ENCODE results near the gene FAM53B.

The FAM53B gene

GRCh38 chr10:124665558-124665957, 78.6 kb downstream of the FAM53B start:
- no peak overlapping the region for H3K4me3 ChIP-seq (ENCODE audit: low read depth in 1 of 2, low read length in 2 of 2)
- H3K36me3 ChIP-seq (ENCODE audit: control insufficient read depth in 1 of 2, insufficient read depth in 2 of 2, low read length in 2 of 2): peaks cover 28 to 53% of the 10 kb centered on the region in 2 donors
- no peak overlapping the region for H3K27ac ChIP-seq (ENCODE audit: low read depth, low read length)
- no peaks in the 10 kb centered on the region for H3K27me3 ChIP-seq (ENCODE audit: control insufficient read depth in 1 of 2, insufficient read depth in 2 of 2, low read length in 2 of 2)
- H3K9me3 ChIP-seq (ENCODE audit: control insufficient read depth in 1 of 2, low read length in 2 of 2): no peaks in the 10 kb centered on the region
- no peak overlapping the region for H3K9ac ChIP-seq (ENCODE audit: low read depth in 1 of 2, low read length in 2 of 2)
- peaks cover 23 to 34% of the 10 kb centered on the region in 2 donors for H3K4me1 ChIP-seq (ENCODE audit: control insufficient read depth in 1 of 2, insufficient read depth in 2 of 2, low read length in 2 of 2)

- H3K9me3 ChIP-seq (ENCODE audit: control insufficient read depth in 1 of 2, low read length in 2 of 2): no peaks in the 10 kb centered on the region
- H3K36me3 ChIP-seq (ENCODE audit: control insufficient read depth in 1 of 2, insufficient read depth in 2 of 2, low read length in 2 of 2): peaks cover 28 to 52% of the 10 kb centered on the region in 2 donors
- peaks cover 21 to 33% of the 10 kb centered on the region in 2 donors for H3K4me1 ChIP-seq (ENCODE audit: control insufficient read depth in 1 of 2, insufficient read depth in 2 of 2, low read length in 2 of 2)
- no peak overlapping the region for H3K4me3 ChIP-seq (ENCODE audit: low read depth in 1 of 2, low read length in 2 of 2)
- no peaks in the 10 kb centered on the region for H3K27me3 ChIP-seq (ENCODE audit: control insufficient read depth in 1 of 2, insufficient read depth in 2 of 2, low read length in 2 of 2)
- no peak overlapping the region for H3K27ac ChIP-seq (ENCODE audit: low read depth, low read length)
- no peak overlapping the region for H3K9ac ChIP-seq (ENCODE audit: low read depth in 1 of 2, low read length in 2 of 2)
Observed at GRCh38 chr10:124665091-124665490, 79.1 kb downstream of the FAM53B start.

DNA sequence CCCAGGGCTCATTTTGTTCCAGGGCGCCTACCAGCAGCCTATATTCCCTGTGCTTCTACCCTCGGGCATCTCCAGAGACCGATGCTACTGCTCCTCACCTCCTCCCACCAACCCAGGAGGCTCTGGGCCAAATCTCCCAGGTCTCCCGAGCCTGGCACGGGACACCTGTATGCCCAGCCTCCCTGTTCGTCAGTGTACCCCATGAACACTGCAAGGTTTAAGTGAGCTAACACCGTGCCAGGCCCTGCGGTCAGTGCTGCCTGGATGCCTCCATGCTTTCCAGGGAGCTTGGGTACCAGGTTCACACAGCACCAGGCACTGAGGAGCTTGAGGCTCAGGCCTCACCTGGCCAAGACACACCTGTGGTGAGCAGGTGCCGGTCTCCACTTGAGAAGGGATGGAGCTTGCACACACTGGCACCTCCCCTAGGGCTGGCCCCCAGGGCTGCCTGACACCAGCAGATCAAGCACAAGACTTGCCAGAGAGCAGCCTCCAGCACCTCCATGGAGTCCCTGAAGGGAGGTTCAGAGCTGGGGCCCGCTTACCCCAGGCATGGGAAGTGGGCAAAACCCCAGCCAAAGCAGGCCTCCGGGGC, 80.3 kb downstream of the FAM53B start:
- Histone ChIP-seq H3K4me1 (ENCODE audit: control insufficient read depth in 1 of 2, insufficient read depth in 2 of 2, low read length in 2 of 2) (peaks cover 21 to 33% of the 10 kb centered on the region in 2 donors), H3K9me3 (ENCODE audit: control insufficient read depth in 1 of 2, low read length in 2 of 2) (no peaks in the 10 kb centered on the region), H3K27ac (ENCODE audit: low read depth, low read length) (no peak overlapping the region), H3K4me3 (ENCODE audit: low read depth in 1 of 2, low read length in 2 of 2) (no peak overlapping the region), H3K9ac (ENCODE audit: low read depth in 1 of 2, low read length in 2 of 2) (no peak overlapping the region), H3K27me3 (ENCODE audit: control insufficient read depth in 1 of 2, insufficient read depth in 2 of 2, low read length in 2 of 2) (no peaks in the 10 kb centered on the region), H3K36me3 (ENCODE audit: control insufficient read depth in 1 of 2, insufficient read depth in 2 of 2, low read length in 2 of 2) (peaks cover 28 to 43% of the 10 kb centered on the region in 2 donors)

GRCh38 chr10:124663228-124663627, 81.0 kb downstream of the FAM53B start:
- Histone ChIP-seq H3K4me1 (ENCODE audit: control insufficient read depth in 1 of 2, insufficient read depth in 2 of 2, low read length in 2 of 2) (peaks cover 17 to 32% of the 10 kb centered on the region in 2 donors), H3K9me3 (ENCODE audit: control insufficient read depth in 1 of 2, low read length in 2 of 2) (no peaks in the 10 kb centered on the region), H3K27me3 (ENCODE audit: control insufficient read depth in 1 of 2, insufficient read depth in 2 of 2, low read length in 2 of 2) (no peaks in the 10 kb centered on the region), H3K36me3 (ENCODE audit: control insufficient read depth in 1 of 2, insufficient read depth in 2 of 2, low read length in 2 of 2) (peaks cover 28 to 40% of the 10 kb centered on the region in 2 donors), H3K9ac (ENCODE audit: low read depth in 1 of 2, low read length in 2 of 2) (no peak overlapping the region), H3K4me3 (ENCODE audit: low read depth in 1 of 2, low read length in 2 of 2) (no peak overlapping the region), H3K27ac (ENCODE audit: low read depth, low read length) (no peak overlapping the region)

DNA sequence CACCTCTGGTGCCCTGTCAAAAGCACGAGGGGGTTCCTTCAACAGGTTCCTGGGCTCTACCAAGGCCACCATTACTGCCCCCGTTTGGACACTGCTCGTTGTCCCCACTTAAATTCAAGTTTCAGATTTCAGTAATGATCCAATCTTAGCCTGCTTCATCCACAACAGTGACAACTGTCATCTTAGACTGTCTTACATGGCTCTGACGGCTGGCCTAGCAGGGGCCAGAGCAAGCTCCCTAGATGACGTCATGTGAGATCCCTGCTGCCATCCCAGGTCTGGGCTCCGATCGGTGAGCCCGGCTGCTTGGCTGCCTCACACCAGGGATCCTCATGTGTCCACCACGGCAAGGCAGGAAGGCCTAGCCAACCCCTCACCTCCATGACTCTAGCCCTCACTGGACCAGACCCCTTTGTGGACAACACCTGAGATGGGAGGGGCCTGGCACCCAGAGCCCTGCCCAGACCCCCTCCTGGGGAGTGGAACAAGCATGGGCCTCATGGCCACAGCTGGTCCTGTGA, 82.5 kb downstream of the FAM53B start:
- H3K4me3 ChIP-seq (ENCODE audit: low read depth in 1 of 2, low read length in 2 of 2): no peak overlapping the region
- H3K9me3 ChIP-seq (ENCODE audit: control insufficient read depth in 1 of 2, low read length in 2 of 2): no peaks in the 10 kb centered on the region
- peaks cover 5 to 20% of the 10 kb centered on the region in 2 donors for H3K4me1 ChIP-seq (ENCODE audit: control insufficient read depth in 1 of 2, insufficient read depth in 2 of 2, low read length in 2 of 2)
- no peaks in the 10 kb centered on the region for H3K27me3 ChIP-seq (ENCODE audit: control insufficient read depth in 1 of 2, insufficient read depth in 2 of 2, low read length in 2 of 2)
- H3K27ac ChIP-seq (ENCODE audit: low read depth, low read length): no peak overlapping the region
- H3K36me3 ChIP-seq (ENCODE audit: control insufficient read depth in 1 of 2, insufficient read depth in 2 of 2, low read length in 2 of 2): peaks cover 28 to 39% of the 10 kb centered on the region in 2 donors
- no peak overlapping the region for H3K9ac ChIP-seq (ENCODE audit: low read depth in 1 of 2, low read length in 2 of 2)

- Histone ChIP-seq H3K9ac (ENCODE audit: low read depth in 1 of 2, low read length in 2 of 2) (no peak overlapping the region), H3K27ac (ENCODE audit: low read depth, low read length) (no peak overlapping the region), H3K4me1 (ENCODE audit: control insufficient read depth in 1 of 2, insufficient read depth in 2 of 2, low read length in 2 of 2) (peaks cover 2 to 16% of the 10 kb centered on the region in 2 donors), H3K36me3 (ENCODE audit: control insufficient read depth in 1 of 2, insufficient read depth in 2 of 2, low read length in 2 of 2) (peaks cover 18 to 39% of the 10 kb centered on the region in 2 donors), H3K9me3 (ENCODE audit: control insufficient read depth in 1 of 2, low read length in 2 of 2) (no peaks in the 10 kb centered on the region), H3K27me3 (ENCODE audit: control insufficient read depth in 1 of 2, insufficient read depth in 2 of 2, low read length in 2 of 2) (no peaks in the 10 kb centered on the region), H3K4me3 (ENCODE audit: low read depth in 1 of 2, low read length in 2 of 2) (no peak overlapping the region)
Observed at GRCh38 chr10:124660404-124661125, 83.6 kb downstream of the FAM53B start.

DNA sequence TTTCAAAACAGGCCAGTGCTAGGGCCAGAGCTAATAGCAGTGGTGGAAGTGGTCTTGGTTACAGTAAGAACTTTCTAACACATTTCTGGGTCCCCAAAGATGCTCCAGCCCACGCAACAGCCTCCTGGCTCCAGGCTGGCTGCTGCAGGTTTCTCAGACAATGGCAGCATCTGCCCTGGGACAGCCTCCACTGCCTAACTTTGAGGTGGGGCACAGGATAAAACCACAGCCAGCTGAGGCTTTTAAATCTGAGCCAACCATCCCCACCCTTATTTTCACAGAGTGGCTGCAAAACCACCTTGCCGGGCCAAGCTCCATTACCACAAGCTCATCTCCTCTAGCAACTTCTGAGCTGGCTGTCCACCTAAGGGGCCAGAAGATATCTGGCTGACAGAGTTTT, 84.8 kb downstream of the FAM53B start:
- no peak overlapping the region for H3K9ac ChIP-seq (ENCODE audit: low read depth in 1 of 2, low read length in 2 of 2)
- H3K4me1 ChIP-seq (ENCODE audit: control insufficient read depth in 1 of 2, insufficient read depth in 2 of 2, low read length in 2 of 2): peaks cover 12 to 28% of the 10 kb centered on the region in 2 donors
- no peak overlapping the region for H3K4me3 ChIP-seq (ENCODE audit: low read depth in 1 of 2, low read length in 2 of 2)
- no peak overlapping the region for H3K27ac ChIP-seq (ENCODE audit: low read depth, low read length)
- no peaks in the 10 kb centered on the region for H3K9me3 ChIP-seq (ENCODE audit: control insufficient read depth in 1 of 2, low read length in 2 of 2)
- H3K36me3 ChIP-seq (ENCODE audit: control insufficient read depth in 1 of 2, insufficient read depth in 2 of 2, low read length in 2 of 2): peaks cover 13 to 42% of the 10 kb centered on the region in 2 donors
- no peaks in the 10 kb centered on the region for H3K27me3 ChIP-seq (ENCODE audit: control insufficient read depth in 1 of 2, insufficient read depth in 2 of 2, low read length in 2 of 2)

- H3K9me3 ChIP-seq (ENCODE audit: control insufficient read depth in 1 of 2, low read length in 2 of 2): no peaks in the 10 kb centered on the region
- peaks cover 13 to 33% of the 10 kb centered on the region in 2 donors for H3K4me1 ChIP-seq (ENCODE audit: control insufficient read depth in 1 of 2, insufficient read depth in 2 of 2, low read length in 2 of 2)
- H3K36me3 ChIP-seq (ENCODE audit: control insufficient read depth in 1 of 2, insufficient read depth in 2 of 2, low read length in 2 of 2): peaks cover 7 to 37% of the 10 kb centered on the region in 2 donors
- no peak overlapping the region for H3K9ac ChIP-seq (ENCODE audit: low read depth in 1 of 2, low read length in 2 of 2)
- no peak overlapping the region for H3K4me3 ChIP-seq (ENCODE audit: low read depth in 1 of 2, low read length in 2 of 2)
- no peaks in the 10 kb centered on the region for H3K27me3 ChIP-seq (ENCODE audit: control insufficient read depth in 1 of 2, insufficient read depth in 2 of 2, low read length in 2 of 2)
- no peak overlapping the region for H3K27ac ChIP-seq (ENCODE audit: low read depth, low read length)
Observed at GRCh38 chr10:124658591-124659242, 85.5 kb downstream of the FAM53B start.

GRCh38 chr10:124657806-124658205, 86.4 kb downstream of the FAM53B start:
- H3K4me1 ChIP-seq (ENCODE audit: control insufficient read depth in 1 of 2, insufficient read depth in 2 of 2, low read length in 2 of 2): peaks cover 21 to 33% of the 10 kb centered on the region in 2 donors
- no peak overlapping the region for H3K4me3 ChIP-seq (ENCODE audit: low read depth in 1 of 2, low read length in 2 of 2)
- H3K27ac ChIP-seq (ENCODE audit: low read depth, low read length): no peak overlapping the region
- peaks cover 2 to 37% of the 10 kb centered on the region in 2 donors for H3K36me3 ChIP-seq (ENCODE audit: control insufficient read depth in 1 of 2, insufficient read depth in 2 of 2, low read length in 2 of 2)
- H3K9me3 ChIP-seq (ENCODE audit: control insufficient read depth in 1 of 2, low read length in 2 of 2): no peaks in the 10 kb centered on the region
- H3K27me3 ChIP-seq (ENCODE audit: control insufficient read depth in 1 of 2, insufficient read depth in 2 of 2, low read length in 2 of 2): no peaks in the 10 kb centered on the region
- no peak overlapping the region for H3K9ac ChIP-seq (ENCODE audit: low read depth in 1 of 2, low read length in 2 of 2)

DNA sequence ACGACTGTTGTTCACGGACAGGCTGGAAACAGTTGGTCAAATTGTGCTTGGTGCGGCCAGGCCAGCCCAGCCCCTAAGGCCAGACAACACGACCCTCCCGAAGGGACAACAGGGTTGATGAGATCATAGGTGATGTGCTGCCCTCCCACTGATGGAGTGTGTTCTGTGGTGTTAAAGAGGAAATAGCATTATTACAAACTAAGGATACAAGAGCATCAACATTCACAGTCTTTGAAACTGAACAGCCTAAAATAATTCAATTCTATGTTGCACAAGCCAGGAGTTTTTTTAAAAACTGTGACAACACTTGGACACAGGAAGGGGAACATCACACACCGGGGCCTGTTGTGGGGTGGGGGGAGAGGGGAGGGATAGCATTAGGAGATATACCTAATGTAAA, 87.6 kb downstream of the FAM53B start:
- H3K9me3 ChIP-seq (ENCODE audit: control insufficient read depth in 1 of 2, low read length in 2 of 2): no peaks in the 10 kb centered on the region
- no peak overlapping the region for H3K9ac ChIP-seq (ENCODE audit: low read depth in 1 of 2, low read length in 2 of 2)
- no peak overlapping the region for H3K4me3 ChIP-seq (ENCODE audit: low read depth in 1 of 2, low read length in 2 of 2)
- peaks cover 0 to 34% of the 10 kb centered on the region in 2 donors for H3K36me3 ChIP-seq (ENCODE audit: control insufficient read depth in 1 of 2, insufficient read depth in 2 of 2, low read length in 2 of 2)
- peaks cover 29 to 40% of the 10 kb centered on the region in 2 donors for H3K4me1 ChIP-seq (ENCODE audit: control insufficient read depth in 1 of 2, insufficient read depth in 2 of 2, low read length in 2 of 2)
- no peak overlapping the region for H3K27ac ChIP-seq (ENCODE audit: low read depth, low read length)
- no peaks in the 10 kb centered on the region for H3K27me3 ChIP-seq (ENCODE audit: control insufficient read depth in 1 of 2, insufficient read depth in 2 of 2, low read length in 2 of 2)
